ENCODE results near the gene STK32B. TPM values are rescaled to one million over a fixed set of nuclear protein-coding genes. Genes with fewer than 3 reads are reported as not detected.

STK32B gene
- total and polyA plus RNA-seq, 10 donors, result 0.03 to 0.87 (median 0.36) TPM

DNA sequence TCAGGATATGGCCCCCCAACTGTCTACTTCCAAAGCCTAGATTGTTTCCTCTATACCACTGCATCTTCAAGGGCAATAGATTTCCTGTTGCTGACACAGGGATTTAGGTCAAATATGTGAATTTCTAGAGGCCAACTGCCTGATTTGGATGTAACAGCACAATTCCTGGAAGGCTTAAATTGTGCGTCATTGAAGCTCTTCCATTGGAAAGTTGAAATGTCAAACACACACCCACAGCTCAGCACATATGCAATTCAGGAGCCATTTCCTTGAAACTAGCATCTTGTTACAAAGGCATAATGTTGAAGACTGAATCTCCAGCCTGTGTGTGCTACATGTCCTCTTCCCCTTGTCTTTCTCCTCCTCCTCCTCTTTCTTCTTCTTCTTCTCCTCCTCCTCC is 158.6 kb downstream of the STK32B start:
- TF ChIP-seq, protein P1, sequence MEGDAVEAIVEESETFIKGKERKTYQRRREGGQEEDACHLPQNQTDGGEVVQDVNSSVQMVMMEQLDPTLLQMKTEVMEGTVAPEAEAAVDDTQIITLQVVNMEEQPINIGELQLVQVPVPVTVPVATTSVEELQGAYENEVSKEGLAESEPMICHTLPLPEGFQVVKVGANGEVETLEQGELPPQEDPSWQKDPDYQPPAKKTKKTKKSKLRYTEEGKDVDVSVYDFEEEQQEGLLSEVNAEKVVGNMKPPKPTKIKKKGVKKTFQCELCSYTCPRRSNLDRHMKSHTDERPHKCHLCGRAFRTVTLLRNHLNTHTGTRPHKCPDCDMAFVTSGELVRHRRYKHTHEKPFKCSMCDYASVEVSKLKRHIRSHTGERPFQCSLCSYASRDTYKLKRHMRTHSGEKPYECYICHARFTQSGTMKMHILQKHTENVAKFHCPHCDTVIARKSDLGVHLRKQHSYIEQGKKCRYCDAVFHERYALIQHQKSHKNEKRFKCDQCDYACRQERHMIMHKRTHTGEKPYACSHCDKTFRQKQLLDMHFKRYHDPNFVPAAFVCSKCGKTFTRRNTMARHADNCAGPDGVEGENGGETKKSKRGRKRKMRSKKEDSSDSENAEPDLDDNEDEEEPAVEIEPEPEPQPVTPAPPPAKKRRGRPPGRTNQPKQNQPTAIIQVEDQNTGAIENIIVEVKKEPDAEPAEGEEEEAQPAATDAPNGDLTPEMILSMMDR (IDR thresholded peaks at IDR 0.05 in 8 of 11, conservative IDR thresholded peaks at IDR 0.05 in 3 of 11), result no peak
- TF ChIP-seq POLR2A (IDR thresholded peaks at IDR 0.05) (no peak), POLR2AphosphoS5 (IDR thresholded peaks at IDR 0.05) (no peak)
- no peaks in the 10 kb centered on the region for H3K27me3 ChIP-seq (replicated peaks in 1 of 7)
- intact Hi-C loops (cut with DNase I; ENCODE audit: low total_unique reads), result no loop called here
- no peak overlapping the region for H3K4me3 ChIP-seq
- no peaks in the 10 kb centered on the region for H3K4me1 ChIP-seq
- no peak overlapping the region for H3K27ac ChIP-seq
- no peak for DNase-seq
- WGBS, 5 donors, result 63 to 81% (median 70%) methylated on average over 1 of the region's 1 CpG
- H3K36me3 ChIP-seq, result no peaks in the 10 kb centered on the region
- H3K9me3 ChIP-seq, result peaks cover 0 to 8% (median 2%) of the 10 kb centered on the region in 8 donors

- intact Hi-C loops (cut with DNase I; ENCODE audit: low total_unique reads), result no loop called here
- H3K36me3 ChIP-seq, result no peaks in the 10 kb centered on the region
- H3K4me3 ChIP-seq, result no peak overlapping the region
- H3K27me3 ChIP-seq (replicated peaks in 1 of 7), result no peaks in the 10 kb centered on the region
- 88 to 94% (median 91%) methylated on average over 3 of the region's 3 CpGs for WGBS, 5 donors
- H3K27ac ChIP-seq, result no peak overlapping the region
- peaks cover 0 to 8% (median 2%) of the 10 kb centered on the region in 8 donors for H3K9me3 ChIP-seq
- no peak for DNase-seq
- TF ChIP-seq POLR2A (IDR thresholded peaks at IDR 0.05) (no peak), POLR2AphosphoS5 (IDR thresholded peaks at IDR 0.05) (no peak)
- TF ChIP-seq, protein P1 (IDR thresholded peaks at IDR 0.05 in 8 of 11, conservative IDR thresholded peaks at IDR 0.05 in 3 of 11), result no peak
- H3K4me1 ChIP-seq, result no peaks in the 10 kb centered on the region
These were observed 160.1 kb downstream of the STK32B start for GRCh38 chr4:5211282-5211839.

DNA sequence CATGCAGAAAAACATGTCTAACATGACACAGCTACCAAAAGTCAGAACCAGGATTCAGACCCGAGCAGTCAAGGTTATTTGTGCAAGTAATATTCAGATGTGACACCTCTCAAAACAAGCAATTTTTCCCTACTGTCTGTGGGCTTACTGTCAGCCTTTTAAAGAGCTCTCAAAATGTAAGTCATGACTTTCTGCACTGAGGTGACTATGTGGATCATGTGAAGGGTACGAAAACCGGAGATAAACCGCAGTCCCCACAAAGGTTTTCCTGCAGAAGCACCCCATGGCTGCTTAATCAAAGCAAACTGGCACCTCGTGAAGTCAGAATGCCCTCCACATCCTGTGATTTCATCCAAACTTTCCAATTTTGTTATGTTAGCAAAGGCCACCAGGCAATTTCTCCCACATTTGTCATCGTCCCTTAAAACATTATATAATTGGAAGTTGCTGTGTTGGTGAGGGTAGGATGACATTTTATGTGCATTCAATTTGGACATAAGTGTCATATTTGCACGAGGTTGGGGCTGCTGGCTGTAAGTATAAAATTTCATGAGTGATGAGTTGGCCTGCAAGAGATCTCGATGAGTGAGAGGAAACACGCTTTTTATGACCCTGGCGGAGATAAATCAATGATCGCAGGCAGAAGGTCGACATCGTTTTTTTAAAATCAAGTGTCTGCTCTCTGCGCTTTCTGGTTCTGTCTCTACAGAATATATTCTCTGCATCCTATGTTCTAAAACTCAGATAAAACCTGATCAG is 161.2 kb downstream of the STK32B start:
- Histone ChIP-seq H3K4me1 (no peaks in the 10 kb centered on the region), H3K9me3 (peaks cover 0 to 7% (median 0%) of the 10 kb centered on the region in 8 donors), H3K27ac (no peak overlapping the region), H3K27me3 (replicated peaks in 1 of 7) (no peaks in the 10 kb centered on the region), H3K36me3 (no peaks in the 10 kb centered on the region), H3K4me3 (no peak overlapping the region)
- TF ChIP-seq, protein P1 (IDR thresholded peaks at IDR 0.05 in 8 of 11, conservative IDR thresholded peaks at IDR 0.05 in 3 of 11), result no peak
- no peak for TF ChIP-seq POLR2A (IDR thresholded peaks at IDR 0.05)
- TF ChIP-seq POLR2AphosphoS5 (IDR thresholded peaks at IDR 0.05), result no peak
- WGBS, 5 donors, result 58 to 75% (median 73%) methylated on average over 14 of the region's 14 CpGs
- intact Hi-C loops (cut with DNase I; ENCODE audit: low total_unique reads), result no loop called here
- no peak for DNase-seq

- DNase-seq, result no peak
- TF ChIP-seq POLR2A (IDR thresholded peaks at IDR 0.05), result no peak
- no peak for TF ChIP-seq POLR2AphosphoS5 (IDR thresholded peaks at IDR 0.05)
- TF ChIP-seq, protein P1 (IDR thresholded peaks at IDR 0.05 in 8 of 11, conservative IDR thresholded peaks at IDR 0.05 in 3 of 11), result no peak
- Histone ChIP-seq H3K4me3 (no peak overlapping the region), H3K27ac (no peak overlapping the region), H3K27me3 (replicated peaks in 1 of 7) (no peaks in the 10 kb centered on the region), H3K36me3 (no peaks in the 10 kb centered on the region), H3K4me1 (no peaks in the 10 kb centered on the region), H3K9me3 (no peaks in the 10 kb centered on the region)
- intact Hi-C loops (cut with DNase I; ENCODE audit: low total_unique reads), result no loop called here
- WGBS, 5 donors, result 80 to 89% (median 85%) methylated on average over 4 of the region's 4 CpGs
These were observed 161.9 kb downstream of the STK32B start for GRCh38 chr4:5213087-5213595.

All from spleen (tissue), 11 donors.